ENCODE data around the gene HDGFL2. TPM values are rescaled to one million over a fixed set of nuclear protein-coding genes. Genes with fewer than 3 reads are reported as not detected.
A peak's percentile ranks its signal among the peaks of the same experiment; 100 is the strongest.

HDGFL2 gene
- total RNA-seq, 1 donor from 2014 or later = 68.8 TPM

DNA sequence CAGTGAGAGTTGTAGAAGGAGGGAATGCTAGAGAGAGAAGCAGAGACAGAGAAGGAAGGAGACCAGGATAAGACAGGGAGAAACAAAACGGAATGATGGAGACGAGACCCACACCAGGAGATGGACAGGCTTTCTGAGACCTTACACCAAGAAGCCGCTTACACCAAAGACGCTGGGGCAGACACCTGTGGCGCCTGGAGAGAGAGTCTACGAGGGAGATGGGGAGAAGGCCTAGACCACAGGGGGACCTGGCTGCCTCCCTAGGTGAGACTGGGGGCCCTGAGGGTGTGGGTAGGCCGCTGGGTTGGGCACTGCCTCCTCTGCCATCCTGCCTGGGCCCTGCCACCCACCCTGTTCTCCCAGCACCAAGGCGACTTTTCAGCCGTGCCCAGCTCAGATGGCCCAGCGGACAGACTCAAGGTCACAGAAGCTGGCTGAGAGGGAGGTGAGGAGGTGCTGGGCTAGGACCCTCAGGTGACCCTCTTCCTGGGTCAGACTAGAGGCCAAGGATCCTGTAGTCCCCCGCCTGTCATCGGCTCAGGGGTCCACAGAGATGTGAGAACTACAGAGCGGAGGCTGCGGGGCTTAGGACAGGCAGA, 57.9 kb downstream of the HDGFL2 start:
- DNase-seq (ENCODE audit: extremely low spot score, unreplicated experiment) = no peak
- Mint-ChIP-seq H3K4me1 (ENCODE audit: unreplicated experiment) (no peaks in the 10 kb centered on the region), H3K27ac (ENCODE audit: unreplicated experiment) (no peak overlapping the region), H3K9me3 (ENCODE audit: unreplicated experiment) (no peaks in the 10 kb centered on the region), H3K27me3 (ENCODE audit: unreplicated experiment) (peaks cover 12% of the 10 kb centered on the region), H3K4me3 (ENCODE audit: unreplicated experiment) (no peak overlapping the region), H3K36me3 (ENCODE audit: unreplicated experiment) (no peaks in the 10 kb centered on the region)
- TF ChIP-seq, protein P1, sequence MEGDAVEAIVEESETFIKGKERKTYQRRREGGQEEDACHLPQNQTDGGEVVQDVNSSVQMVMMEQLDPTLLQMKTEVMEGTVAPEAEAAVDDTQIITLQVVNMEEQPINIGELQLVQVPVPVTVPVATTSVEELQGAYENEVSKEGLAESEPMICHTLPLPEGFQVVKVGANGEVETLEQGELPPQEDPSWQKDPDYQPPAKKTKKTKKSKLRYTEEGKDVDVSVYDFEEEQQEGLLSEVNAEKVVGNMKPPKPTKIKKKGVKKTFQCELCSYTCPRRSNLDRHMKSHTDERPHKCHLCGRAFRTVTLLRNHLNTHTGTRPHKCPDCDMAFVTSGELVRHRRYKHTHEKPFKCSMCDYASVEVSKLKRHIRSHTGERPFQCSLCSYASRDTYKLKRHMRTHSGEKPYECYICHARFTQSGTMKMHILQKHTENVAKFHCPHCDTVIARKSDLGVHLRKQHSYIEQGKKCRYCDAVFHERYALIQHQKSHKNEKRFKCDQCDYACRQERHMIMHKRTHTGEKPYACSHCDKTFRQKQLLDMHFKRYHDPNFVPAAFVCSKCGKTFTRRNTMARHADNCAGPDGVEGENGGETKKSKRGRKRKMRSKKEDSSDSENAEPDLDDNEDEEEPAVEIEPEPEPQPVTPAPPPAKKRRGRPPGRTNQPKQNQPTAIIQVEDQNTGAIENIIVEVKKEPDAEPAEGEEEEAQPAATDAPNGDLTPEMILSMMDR (IDR thresholded peaks at IDR 0.05) = no peak

DNA sequence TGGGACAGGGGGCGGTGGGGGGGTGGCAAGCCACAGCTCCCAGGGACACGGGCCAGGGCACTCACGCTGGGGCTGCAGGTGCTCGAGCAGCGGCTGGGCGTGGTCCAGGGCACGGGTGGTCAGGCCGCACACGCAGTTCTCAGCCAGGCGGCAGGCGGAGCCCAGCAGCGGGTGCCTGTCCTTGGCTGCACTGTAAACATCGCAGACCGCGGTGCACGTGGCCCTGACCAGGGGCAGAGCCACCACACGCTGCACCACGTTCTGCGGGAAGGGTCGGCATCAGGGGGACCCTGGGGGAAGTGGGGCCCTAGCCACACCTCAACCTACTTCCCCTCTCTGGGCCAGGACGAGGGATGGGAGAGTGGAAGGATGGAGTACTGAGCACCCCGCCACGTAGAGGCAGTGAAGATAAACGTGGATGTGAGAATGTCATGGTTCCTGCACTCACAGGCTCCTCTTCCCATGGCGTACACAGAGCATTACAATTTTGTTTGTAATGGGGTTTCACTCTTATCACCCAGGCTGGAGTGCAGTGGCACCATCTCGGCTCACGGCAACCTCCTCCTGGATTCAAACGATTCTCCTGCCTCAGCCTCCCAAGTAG, 59.6 kb downstream of the HDGFL2 start:
- no peak for DNase-seq (ENCODE audit: extremely low spot score, unreplicated experiment)
- Mint-ChIP-seq H3K27me3 (ENCODE audit: unreplicated experiment) (peaks cover 17% of the 10 kb centered on the region), H3K27ac (ENCODE audit: unreplicated experiment) (no peak overlapping the region), H3K4me3 (ENCODE audit: unreplicated experiment) (no peak overlapping the region), H3K36me3 (ENCODE audit: unreplicated experiment) (no peaks in the 10 kb centered on the region), H3K4me1 (ENCODE audit: unreplicated experiment) (no peaks in the 10 kb centered on the region), H3K9me3 (ENCODE audit: unreplicated experiment) (no peaks in the 10 kb centered on the region)
- TF ChIP-seq, protein P1 (IDR thresholded peaks at IDR 0.05) = no peak

DNA sequence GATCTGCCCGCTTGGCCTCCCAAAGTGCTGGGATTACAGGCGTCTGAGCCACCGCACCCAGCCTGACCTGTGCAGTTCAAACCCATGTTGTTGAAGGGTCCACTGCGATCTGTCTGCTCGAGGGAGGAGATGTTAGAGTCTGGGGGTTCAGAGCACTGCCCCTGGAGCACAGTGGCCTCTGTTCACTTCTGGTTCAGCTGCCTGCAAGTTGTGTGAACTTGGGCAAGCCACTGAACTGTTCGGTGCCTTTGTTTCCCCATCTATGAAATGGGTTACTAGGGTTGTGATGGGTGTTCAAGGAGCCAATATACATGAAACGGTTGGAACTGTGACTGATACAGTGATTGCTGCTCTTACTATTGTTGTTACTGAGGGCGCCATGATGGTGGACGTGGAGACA, 61.2 kb downstream of the HDGFL2 start:
- H3K9me3 Mint-ChIP-seq (ENCODE audit: unreplicated experiment) = no peaks in the 10 kb centered on the region
- H3K4me1 Mint-ChIP-seq (ENCODE audit: unreplicated experiment) = no peaks in the 10 kb centered on the region
- no peak for DNase-seq (ENCODE audit: extremely low spot score, unreplicated experiment)
- H3K36me3 Mint-ChIP-seq (ENCODE audit: unreplicated experiment) = no peaks in the 10 kb centered on the region
- H3K4me3 Mint-ChIP-seq (ENCODE audit: unreplicated experiment) = no peak overlapping the region
- H3K27ac Mint-ChIP-seq (ENCODE audit: unreplicated experiment) = no peak overlapping the region
- peaks cover 23% of the 10 kb centered on the region for H3K27me3 Mint-ChIP-seq (ENCODE audit: unreplicated experiment)
- TF ChIP-seq, protein P1 (IDR thresholded peaks at IDR 0.05) = no peak

DNA sequence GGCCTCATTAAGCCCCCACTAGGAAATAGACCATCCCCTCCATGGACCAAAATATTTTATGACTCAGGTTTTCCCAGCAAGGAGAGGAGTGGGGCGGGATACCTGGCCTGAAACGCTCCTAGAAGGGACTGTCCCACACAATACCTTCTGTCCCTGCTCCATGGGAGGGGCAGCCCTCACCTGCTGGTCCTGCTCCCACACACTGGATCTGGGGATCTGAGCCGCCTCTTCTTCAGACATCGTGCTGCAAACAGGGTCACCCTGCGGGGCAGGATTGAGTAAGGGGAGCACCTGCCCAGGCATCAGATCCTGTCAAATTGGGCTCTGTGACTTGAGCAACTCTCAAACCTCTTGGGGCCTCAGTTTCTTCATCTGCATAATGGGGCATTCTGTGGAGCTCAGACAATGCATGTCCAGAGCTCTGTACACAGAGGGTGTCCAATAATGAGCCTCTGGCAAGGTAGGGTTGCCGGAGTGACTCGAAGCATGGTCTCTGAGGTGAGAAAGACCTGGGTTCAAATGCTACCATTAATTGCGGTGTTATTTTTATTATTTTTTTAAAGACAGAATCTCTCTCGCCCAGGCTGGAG, 61.8 kb downstream of the HDGFL2 start:
- no peaks in the 10 kb centered on the region for H3K36me3 Mint-ChIP-seq (ENCODE audit: unreplicated experiment)
- H3K9me3 Mint-ChIP-seq (ENCODE audit: unreplicated experiment) = no peaks in the 10 kb centered on the region
- H3K27me3 Mint-ChIP-seq (ENCODE audit: unreplicated experiment) = peaks cover 24% of the 10 kb centered on the region
- no peak overlapping the region for H3K4me3 Mint-ChIP-seq (ENCODE audit: unreplicated experiment)
- no peak overlapping the region for H3K27ac Mint-ChIP-seq (ENCODE audit: unreplicated experiment)
- no peak for DNase-seq (ENCODE audit: extremely low spot score, unreplicated experiment)
- H3K4me1 Mint-ChIP-seq (ENCODE audit: unreplicated experiment) = no peaks in the 10 kb centered on the region
- TF ChIP-seq, protein P1 (IDR thresholded peaks at IDR 0.05) = no peak

DNA sequence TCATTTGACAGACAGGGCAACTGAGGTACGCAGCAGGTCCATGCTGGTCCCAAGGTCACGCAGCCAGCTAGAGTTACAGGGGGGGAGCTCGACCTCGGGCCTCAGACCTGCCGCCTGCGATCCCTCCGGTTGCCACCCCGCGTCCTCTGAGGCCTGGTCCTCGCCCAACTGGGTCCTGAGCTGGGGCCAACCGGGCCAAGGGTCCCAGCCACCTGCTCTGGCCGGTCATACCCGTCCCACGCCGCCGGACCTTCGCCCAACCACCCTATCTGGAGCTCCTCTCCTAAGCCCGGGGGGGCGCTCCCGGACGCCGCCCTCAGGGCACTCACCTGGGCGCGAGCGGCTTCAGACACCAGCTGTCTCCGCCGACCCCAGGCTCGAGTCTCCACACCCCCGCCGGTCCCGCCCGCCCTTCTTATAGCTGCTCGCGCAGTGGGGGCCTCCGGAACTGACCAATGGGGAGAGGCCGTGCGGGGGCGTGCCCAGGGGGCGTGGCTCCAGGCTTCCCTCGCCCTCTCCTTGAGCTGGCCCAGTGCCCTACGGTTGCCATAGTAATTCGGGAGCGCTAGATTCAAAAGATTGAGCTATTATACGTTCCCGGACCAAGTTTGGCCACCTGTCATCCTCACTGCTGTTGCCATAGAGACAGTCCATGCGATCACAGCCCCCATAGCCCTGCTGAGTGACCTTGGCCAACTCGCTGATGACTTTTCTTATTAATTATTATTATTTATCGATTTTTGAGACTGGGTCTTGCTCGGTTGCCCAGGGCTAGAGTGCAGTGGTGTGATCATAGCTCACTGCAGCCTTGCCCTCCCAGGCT, 63.0 kb downstream of the HDGFL2 start, which contains the start of gene PLIN5:
Gene PLIN5 (minus strand): TSS at position 389 of the 823 bp plus-strand sequence. CDS start 1,150 bp downstream, outside the sequence.
- no peaks in the 10 kb centered on the region for H3K36me3 Mint-ChIP-seq (ENCODE audit: unreplicated experiment)
- no peak within 1 kb of the TSS for H3K4me3 Mint-ChIP-seq (ENCODE audit: unreplicated experiment)
- TF ChIP-seq, protein P1 (IDR thresholded peaks at IDR 0.05) = no peak
- H3K4me1 Mint-ChIP-seq (ENCODE audit: unreplicated experiment) = no peaks in the 10 kb centered on the region
- peaks cover 34% of the 10 kb centered on the region for H3K27me3 Mint-ChIP-seq (ENCODE audit: unreplicated experiment)
- H3K27ac Mint-ChIP-seq (ENCODE audit: unreplicated experiment) = no peak within 1 kb of the TSS
- peak; percentile 90 for DNase-seq (ENCODE audit: extremely low spot score, unreplicated experiment)
- H3K9me3 Mint-ChIP-seq (ENCODE audit: unreplicated experiment) = no peaks in the 10 kb centered on the region

Measured in osteocyte (in vitro differentiated cells).